Epithelial cell of esophagus (primary cell): ENCODE data around the gene SARDH.

Experiments
- DNase-seq: peaks from one replicate; pipeline ENCODE4 v3.0.0; 2010; ENCODE audit warnings: low read depth
- H3K4me3 ChIP-seq: 2 replicates; pipeline ENCODE4 v1.5.1; 2011; ENCODE audit warnings: mild to moderate bottlenecking, low read length, control low read depth
- TF ChIP-seq, protein P1 (sequence below): IDR thresholded peaks from 2 replicates; pipeline ENCODE4 v1.5.1; 2011; ENCODE audit warnings: low read depth, mild to moderate bottlenecking, low read length, control low read depth, inconsistent platforms; ENCODE audit not compliant: insufficient read depth; ENCODE audit errors: missing control alignments

The SARDH gene

DNA sequence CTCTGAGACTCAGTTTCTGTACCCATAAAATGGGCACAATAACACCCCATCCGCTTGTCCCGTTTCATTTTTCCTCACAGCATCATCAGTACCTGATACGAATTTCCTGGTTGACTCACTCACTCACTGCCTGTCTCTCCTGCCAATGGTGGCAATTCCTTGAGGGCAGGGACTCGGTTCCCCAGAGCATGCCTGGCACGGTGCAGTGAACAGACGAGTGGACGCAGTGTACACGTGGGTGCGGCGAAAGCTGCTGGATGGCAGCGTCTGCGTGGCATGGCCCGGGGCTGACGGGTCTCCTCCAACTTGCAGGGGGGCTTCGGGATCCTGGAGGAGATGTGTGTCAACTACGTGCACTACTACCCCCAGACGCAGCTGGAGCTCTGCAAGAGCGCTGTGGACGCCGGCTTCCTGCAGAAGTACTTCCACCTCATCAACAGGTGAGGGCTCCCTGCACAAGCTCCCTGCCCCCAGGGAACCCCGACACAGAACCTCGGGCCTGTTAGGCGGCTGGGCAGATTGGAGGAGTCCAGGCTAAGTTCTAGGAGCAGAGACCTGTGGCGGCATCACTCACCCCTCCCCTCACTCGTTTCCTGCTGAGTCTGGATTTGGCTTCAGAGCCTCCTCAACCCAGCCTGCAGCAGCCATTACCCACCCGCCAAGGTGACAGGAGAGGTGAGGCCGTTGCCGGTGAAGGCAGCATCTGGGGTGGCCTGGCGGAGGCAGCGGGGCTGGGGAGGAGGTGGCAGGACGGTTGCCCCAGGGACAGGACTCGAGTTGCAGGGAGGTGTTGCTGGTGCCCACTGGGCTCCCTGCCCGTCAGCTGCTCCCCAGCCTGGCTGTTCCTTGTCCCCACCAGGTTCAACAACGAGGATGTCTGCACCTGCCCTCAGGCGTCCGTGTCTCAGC, 81.7 kb downstream of the SARDH start:
- no peak for DNase-seq
- H3K4me3 ChIP-seq: no peak overlapping the region
- TF ChIP-seq, protein P1, sequence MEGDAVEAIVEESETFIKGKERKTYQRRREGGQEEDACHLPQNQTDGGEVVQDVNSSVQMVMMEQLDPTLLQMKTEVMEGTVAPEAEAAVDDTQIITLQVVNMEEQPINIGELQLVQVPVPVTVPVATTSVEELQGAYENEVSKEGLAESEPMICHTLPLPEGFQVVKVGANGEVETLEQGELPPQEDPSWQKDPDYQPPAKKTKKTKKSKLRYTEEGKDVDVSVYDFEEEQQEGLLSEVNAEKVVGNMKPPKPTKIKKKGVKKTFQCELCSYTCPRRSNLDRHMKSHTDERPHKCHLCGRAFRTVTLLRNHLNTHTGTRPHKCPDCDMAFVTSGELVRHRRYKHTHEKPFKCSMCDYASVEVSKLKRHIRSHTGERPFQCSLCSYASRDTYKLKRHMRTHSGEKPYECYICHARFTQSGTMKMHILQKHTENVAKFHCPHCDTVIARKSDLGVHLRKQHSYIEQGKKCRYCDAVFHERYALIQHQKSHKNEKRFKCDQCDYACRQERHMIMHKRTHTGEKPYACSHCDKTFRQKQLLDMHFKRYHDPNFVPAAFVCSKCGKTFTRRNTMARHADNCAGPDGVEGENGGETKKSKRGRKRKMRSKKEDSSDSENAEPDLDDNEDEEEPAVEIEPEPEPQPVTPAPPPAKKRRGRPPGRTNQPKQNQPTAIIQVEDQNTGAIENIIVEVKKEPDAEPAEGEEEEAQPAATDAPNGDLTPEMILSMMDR: no peak

DNA sequence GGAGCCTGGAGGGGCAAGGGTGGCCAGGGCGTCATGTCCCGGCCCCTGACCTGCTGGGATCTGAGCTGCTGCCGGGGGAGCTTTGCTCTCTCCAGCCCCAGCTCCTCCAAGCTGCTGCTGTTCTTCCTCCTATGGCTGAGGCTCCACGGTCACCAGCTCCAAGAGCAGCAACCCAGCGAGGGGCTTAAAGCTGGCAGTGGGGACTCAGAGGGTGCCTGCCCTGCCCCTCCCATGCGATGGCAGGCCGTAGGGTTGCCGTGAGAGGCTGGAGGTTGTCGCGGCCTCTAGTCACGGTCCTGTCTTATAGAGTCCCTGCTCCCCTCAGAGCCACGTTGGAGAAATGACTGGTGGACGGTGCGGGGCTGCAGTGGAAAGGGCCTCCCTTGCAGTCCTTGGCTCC, 82.5 kb downstream of the SARDH start:
- TF ChIP-seq, protein P1: no peak
- no peak for DNase-seq
- no peak overlapping the region for H3K4me3 ChIP-seq

DNA sequence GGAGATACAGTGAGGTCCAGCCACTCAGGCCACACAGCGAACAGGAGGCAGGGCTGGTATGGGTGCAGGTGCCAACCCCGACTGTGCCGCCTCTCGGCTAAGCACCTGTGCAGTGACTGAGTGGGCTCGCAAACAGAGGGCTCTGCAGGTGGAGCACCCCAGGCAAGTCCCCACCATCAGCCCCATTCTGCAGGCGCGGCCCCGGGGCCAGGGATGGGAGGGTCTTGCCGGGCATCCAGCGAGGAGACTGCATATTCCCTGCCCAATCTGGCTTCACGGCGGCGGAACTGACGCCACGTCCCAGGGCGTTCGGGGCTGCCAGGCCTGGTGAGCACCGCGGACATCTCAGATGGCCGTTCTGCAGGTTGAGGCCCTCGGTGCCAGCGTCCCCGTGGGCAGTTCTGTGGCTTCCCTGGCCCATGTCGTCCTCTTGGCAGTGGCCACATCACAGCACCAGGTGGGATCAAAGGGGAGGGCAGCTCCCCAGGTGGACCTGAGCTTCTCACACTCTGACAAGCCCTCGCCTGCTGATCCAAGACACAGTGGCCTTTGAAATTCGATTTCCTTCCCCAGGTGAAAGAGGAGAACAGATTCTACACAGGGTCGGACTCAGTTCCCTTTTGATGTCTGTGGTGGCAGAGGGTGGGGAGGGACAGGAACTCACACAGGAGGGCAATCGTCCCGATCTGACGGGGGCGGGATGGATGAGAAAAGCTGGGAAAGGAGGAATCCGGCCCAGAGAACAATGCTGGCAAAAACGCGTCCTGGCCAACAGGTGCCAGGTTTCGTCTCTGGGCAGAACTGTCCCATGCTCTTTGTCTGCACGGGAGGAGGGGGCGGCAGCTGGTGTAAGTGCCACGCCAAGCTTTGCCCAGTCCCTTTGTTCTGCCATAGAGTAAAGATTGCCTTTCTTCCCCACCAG, 83.2 kb downstream of the SARDH start:
- H3K4me3 ChIP-seq: no peak overlapping the region
- no peak for DNase-seq

DNA sequence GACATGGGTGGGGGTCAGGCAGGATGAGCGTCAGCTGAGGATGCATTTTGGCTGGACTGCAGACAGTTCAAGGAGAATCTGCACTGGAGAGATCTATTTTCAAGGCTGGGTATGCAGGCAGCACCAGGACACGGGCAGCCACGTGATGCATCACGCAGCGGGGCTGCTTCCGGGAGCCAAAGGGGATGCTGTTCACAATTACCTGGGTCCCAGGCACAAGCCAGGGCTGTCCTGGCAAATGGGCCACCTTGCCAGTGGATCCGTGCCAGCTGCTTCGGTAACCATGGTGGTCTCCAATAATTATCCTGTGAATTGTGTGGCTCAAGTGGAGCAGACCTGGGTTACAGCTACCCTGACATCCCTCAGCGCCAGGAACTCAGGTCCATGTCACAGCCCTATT, 84.5 kb downstream of the SARDH start:
- DNase-seq: no peak
- TF ChIP-seq, protein P1: no peak
- no peak overlapping the region for H3K4me3 ChIP-seq

More for the DNA sequence above, 83.2 kb downstream of the SARDH start:
- TF ChIP-seq, protein P1: no peak

DNA sequence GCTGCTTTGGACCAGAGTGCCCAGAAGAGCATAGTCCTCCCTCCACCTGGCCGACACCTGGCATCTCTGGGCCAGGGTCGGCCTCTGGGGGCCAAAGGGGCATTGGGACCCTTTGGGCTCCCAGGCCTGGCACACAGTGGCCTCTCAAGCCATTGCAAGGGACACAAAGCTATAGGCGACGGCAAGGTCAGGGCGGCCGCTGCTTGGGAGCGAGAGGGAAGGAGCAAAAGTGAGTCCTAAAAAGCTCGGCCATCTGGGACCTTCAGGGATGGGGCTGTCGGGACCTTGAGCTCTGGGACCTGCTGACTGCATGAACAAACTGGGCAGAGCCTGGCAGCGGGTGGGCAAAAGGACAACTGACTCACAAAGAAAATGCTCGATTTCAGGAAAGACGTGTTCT, 88.1 kb downstream of the SARDH start:
- H3K4me3 ChIP-seq: no peak overlapping the region
- TF ChIP-seq, protein P1: no peak
- DNase-seq: no peak

DNA sequence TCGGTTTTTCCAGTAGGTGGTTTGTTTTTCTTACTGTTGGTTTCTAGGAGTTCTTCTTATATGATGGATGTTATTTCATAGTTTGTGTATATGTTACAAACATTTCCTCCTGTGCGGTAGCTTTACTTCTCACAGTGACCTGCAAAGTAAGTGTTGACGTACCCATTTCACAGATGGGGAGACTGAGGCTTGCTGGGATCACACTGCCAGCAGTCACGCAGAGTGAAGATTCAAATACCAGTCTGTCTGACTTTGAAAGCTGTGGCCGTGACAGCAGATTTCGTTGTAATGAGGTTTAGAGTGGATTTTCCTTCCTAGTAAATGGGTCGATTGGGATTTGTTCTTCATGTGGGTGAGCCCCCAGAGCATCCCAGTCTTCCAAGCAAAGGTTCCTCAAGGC, 89.0 kb downstream of the SARDH start:
- TF ChIP-seq, protein P1: no peak
- DNase-seq: no peak
- no peak overlapping the region for H3K4me3 ChIP-seq
